K562 (cell line): ENCODE measurements around the gene ST6GALNAC2. TPM values are rescaled to one million over a fixed set of nuclear protein-coding genes. Genes with fewer than 3 reads are reported as not detected.
A peak's percentile ranks its signal among the peaks of the same experiment; 100 is the strongest.

ENCODE experiments used
- ATAC-seq: fragments of 200-7000 bp; cut with Tn5 transposase; 3 replicates; pipeline ENCODE4 v1.9.1; 2020; ENCODE audit warnings: moderate library complexity
- BruUV-seq: library from RNA; stranded (reverse); fragments of 400-500 nt; replicated peaks from 2 replicates; lab custom pipeline; 2021; lab: Mats Ljungman, UMichigan
- CTCF ChIA-PET: fragments of 300-600 bp; formaldehyde crosslinking; extraction: SDS; loops from one replicate; lab custom pipeline; 2021; ENCODE audit warnings: low intra/inter-chr PET ratio; lab: Yijun Ruan, JAX
- POLR2A ChIA-PET: fragments of 300-600, 350-650 bp; sonication (Branson Sonifier 250); formaldehyde crosslinking; extraction: SDS; loops from one replicate; lab custom pipeline; 2021; ENCODE audit warnings: antibody characterized with exemption, inconsistent platforms; lab: Yijun Ruan, JAX
- DNase-seq, 4 experiments: peaks; one replicate each; pipeline versions ENCODE4 v3.0.0 to v3.0.0-alpha.2; 2011 to 2018; ENCODE audit warnings: low spot score in 3 of 4, mixed read lengths in 3 of 4; ENCODE audit errors: extremely low read depth in 1 of 4
- FAIRE-seq: peaks from 2 replicates; lab custom pipeline; 2011; peaks lifted over from hg19 to GRCh38; lab: Jason Lieb, UNC
- H2AFZ ChIP-seq: 2 replicates; pipeline ENCODE4 v1.6.0; 2011; ENCODE audit warnings: low read depth, low read length, control low read depth, inconsistent platforms
- H3K27ac ChIP-seq: fragments of 200-600 bp; 3 replicates; pipeline ENCODE4 v1.8.0; 2011; ENCODE audit warnings: low read depth, mild to moderate bottlenecking, control low read depth, inconsistent platforms, low read length, moderate library complexity, mixed read lengths; ENCODE audit errors: extremely low read depth
- H3K27me3 ChIP-seq, 2 experiments: fragments of 300-600 bp in 1 of 2; 2 replicates in 1 of 2; 3 replicates in 1 of 2; pipeline versions ENCODE4 v1.6.0 to v1.8.0; 2011; ENCODE audit warnings: inconsistent platforms in 2 of 2, low read length in 2 of 2, mild to moderate bottlenecking in 1 of 2, mixed read lengths in 1 of 2, moderate library complexity in 1 of 2; ENCODE audit not compliant: control insufficient read depth in 2 of 2, insufficient read depth in 2 of 2
- H3K36me3 ChIP-seq: fragments of 300-600 bp; 3 replicates; pipeline ENCODE4 v1.8.0; 2011; ENCODE audit warnings: mild to moderate bottlenecking, low read length, inconsistent platforms; ENCODE audit not compliant: control insufficient read depth, insufficient read depth
- H3K4me1 ChIP-seq, 2 experiments: fragments of 200-600 bp in 1 of 2; replicated peaks in 1 of 2; 2 replicates in 1 of 2; 3 replicates in 1 of 2; pipeline versions ENCODE4 v1.5.1 to v1.8.0; 2011; ENCODE audit warnings: inconsistent platforms in 2 of 2, low read length in 2 of 2, mild to moderate bottlenecking in 1 of 2, mixed read lengths in 1 of 2, moderate library complexity in 1 of 2; ENCODE audit not compliant: control insufficient read depth in 2 of 2, insufficient read depth in 2 of 2
- H3K4me2 ChIP-seq: 2 replicates; pipeline ENCODE4 v1.6.1; 2011; ENCODE audit warnings: low read length, control low read depth, inconsistent platforms, mixed read lengths; ENCODE audit not compliant: insufficient read depth
- H3K4me3 ChIP-seq: fragments of 200-600 bp; sonication (generic), shearing (Covaris generic); 2 replicates; pipeline ENCODE4 v1.5.1; 2016; ENCODE audit warnings: control low read depth, inconsistent platforms
- H3K79me2 ChIP-seq: fragments of 200-600 bp; 3 replicates; pipeline ENCODE4 v1.8.0; 2011; ENCODE audit warnings: low read length, inconsistent platforms; ENCODE audit not compliant: control insufficient read depth, insufficient read depth
- H3K9ac ChIP-seq, 2 experiments: 2 replicates each; pipeline versions ENCODE4 v1.6.0 to v1.6.1; 2011; ENCODE audit warnings: low read depth in 2 of 2, low read length in 2 of 2, control low read depth in 1 of 2, inconsistent platforms in 1 of 2, mild to moderate bottlenecking in 1 of 2, mixed read lengths in 1 of 2; ENCODE audit not compliant: insufficient read depth in 1 of 2
- H3K9me1 ChIP-seq: one replicate; pipeline ENCODE4 v1.6.0; 2011; ENCODE audit warnings: inconsistent platforms, mild to moderate bottlenecking, low read length, moderate library complexity; ENCODE audit not compliant: control insufficient read depth, insufficient read depth
- H3K9me3 ChIP-seq: replicated peaks from 2 replicates; pipeline ENCODE4 v1.5.1; 2011; ENCODE audit warnings: low read depth, low read length, inconsistent platforms; ENCODE audit not compliant: control insufficient read depth, insufficient read depth
- H4K20me1 ChIP-seq: replicated peaks from 2 replicates; pipeline ENCODE4 v1.6.1; 2011; ENCODE audit warnings: low read length, inconsistent platforms, mixed read lengths; ENCODE audit not compliant: control insufficient read depth, insufficient read depth
- GATAD2B ChIP-seq: fragments of 450-650 bp; IDR thresholded peaks from 2 replicates; pipeline ENCODE4 v1.6.1; 2017; ENCODE audit warnings: mild to moderate bottlenecking, borderline replicate concordance
- NR1H2 ChIP-seq: sonication (generic); formaldehyde crosslinking; IDR thresholded peaks from 2 replicates; pipeline ENCODE4 v1.4.0; 2020; ENCODE audit warnings: mild to moderate bottlenecking, missing genetic modification reagents
- PHB ChIP-seq: fragments of 250-450 bp; sonication (Bioruptor Pico); IDR thresholded peaks from 2 replicates; pipeline ENCODE4 v1.5.0; 2021
- TEAD1 ChIP-seq, 2 experiments: fragments of 450-650 bp in 1 of 2; sonication (generic) in 1 of 2; formaldehyde crosslinking; IDR thresholded peaks; 2 replicates each; pipeline versions ENCODE4 v1.4.0 to v1.8.0; 2020 to 2022; ENCODE audit warnings: mild to moderate bottlenecking in 2 of 2, missing genetic modification reagents in 1 of 2
- ZBED1 ChIP-seq: IDR thresholded peaks from 2 replicates; pipeline ENCODE4 v1.6.1; 2014
- WGBS: fragments of 100-300 bp; shearing (Covaris generic); methylation state at CpG from one replicate; pipeline ENCODE4 v1.1.6; 2016; ENCODE audit warnings: low coverage, mixed read lengths; ENCODE audit not compliant: insufficient coverage; ENCODE audit errors: missing lambda C conversion rate; 5-methylcytosine and 5-hydroxymethylcytosine counted together
- in situ Hi-C: fragments of 300-500 bp; cut with MboI; formaldehyde crosslinking; loops from 4 replicates; pipeline ENCODE4 v1.15.0; 2018; ENCODE audit warnings: inconsistent platforms, mixed read lengths
- intact Hi-C: fragments of 100-400 bp; cut with micrococcal nuclease; formaldehyde crosslinking; loops from 2 replicates; pipeline ENCODE4 v1.14.2; 2022
- polyA plus RNA-seq, 8 experiments: library from polyadenylated mRNA; depleted of rRNA in 4 of 8; stranded (reverse) in 5 of 8; unstranded in 3 of 8; fragments of >200 nt; fragmentation: Nextera tagmentation in 2 of 8; fragmentation: Illumina TruSeq in 1 of 8; extraction: Ambion mirVana in 2 of 8; extraction: Trizol in 1 of 8; gene quantifications; 2 replicates each; pipeline versions ENCODE4 v1.2.1 to v1.2.3, GENCODE V29; 2011 to 2014; ENCODE audit warnings: inconsistent platforms in 1 of 8, missing spikeins in 1 of 8
- total RNA-seq, 7 experiments: library from RNA; depleted of rRNA in 6 of 7; stranded (reverse); fragments of >200 nt in 6 of 7; fragmentation: Illumina TruSeq in 2 of 7; extraction: Trizol in 2 of 7; gene quantifications; 2 replicates each; pipeline versions ENCODE4 v1.2.1 to v1.2.3, GENCODE V29; 2011 to 2021; ENCODE audit warnings: low replicate concordance in 1 of 7
- TF ChIP-seq, protein P1 (sequence below), 2 experiments: fragments of 200-800 bp in 1 of 2; sonication (Bioruptor generic) in 1 of 2; sonication (generic) in 1 of 2; formaldehyde crosslinking in 1 of 2; IDR thresholded peaks in 1 of 2; conservative IDR thresholded peaks in 1 of 2; 2 replicates each; pipeline versions ENCODE4 v1.5.0 to v1.6.1; 2016 to 2020; ENCODE audit warnings: missing compliant biosample characterization in 1 of 2, missing genetic modification characterization in 1 of 2, missing genetic modification reagents in 1 of 2

Gene ST6GALNAC2
- total and polyA plus RNA-seq, 9 of the 15 experiments (the other 6 are each of a cell fraction or from before 2014, with no cell fraction given) = 0.18 TPM; not detected in 8

DNA sequence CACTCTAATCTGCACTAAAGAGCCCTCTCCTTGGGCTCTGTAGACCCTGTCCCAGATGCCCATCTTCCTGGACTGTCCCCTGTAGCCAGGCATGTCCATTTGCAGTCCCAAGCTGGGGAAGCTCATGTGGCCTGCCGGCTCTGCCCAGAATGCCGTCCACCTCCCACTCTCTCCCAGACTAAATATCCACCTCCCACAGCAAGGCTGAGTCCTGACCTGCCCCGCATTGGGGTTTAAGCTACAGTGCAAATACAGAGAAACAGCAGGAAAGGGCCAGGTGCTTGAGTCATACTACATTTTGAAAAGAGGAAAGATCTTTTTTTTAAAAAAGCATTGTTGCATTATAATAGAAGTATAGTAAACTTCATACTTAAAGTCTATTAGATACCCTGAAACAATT is 3.0 kb downstream of the ST6GALNAC2 start (continued):
- TF ChIP-seq, protein P1, sequence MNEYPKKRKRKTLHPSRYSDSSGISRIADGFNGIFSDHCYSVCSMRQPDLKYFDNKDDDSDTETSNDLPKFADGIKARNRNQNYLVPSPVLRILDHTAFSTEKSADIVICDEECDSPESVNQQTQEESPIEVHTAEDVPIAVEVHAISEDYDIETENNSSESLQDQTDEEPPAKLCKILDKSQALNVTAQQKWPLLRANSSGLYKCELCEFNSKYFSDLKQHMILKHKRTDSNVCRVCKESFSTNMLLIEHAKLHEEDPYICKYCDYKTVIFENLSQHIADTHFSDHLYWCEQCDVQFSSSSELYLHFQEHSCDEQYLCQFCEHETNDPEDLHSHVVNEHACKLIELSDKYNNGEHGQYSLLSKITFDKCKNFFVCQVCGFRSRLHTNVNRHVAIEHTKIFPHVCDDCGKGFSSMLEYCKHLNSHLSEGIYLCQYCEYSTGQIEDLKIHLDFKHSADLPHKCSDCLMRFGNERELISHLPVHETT (CRISPR knock-in tag; conservative IDR thresholded peaks at IDR 0.05 in 1 of 2, IDR thresholded peaks at IDR 0.05 in 1 of 2) = no peak
- TF ChIP-seq ZBED1 (no peak), TEAD1 (CRISPR knock-in tag; IDR thresholded peaks at IDR 0.05) (no peak)
- TF ChIP-seq, all 486 proteins: peak for 0

DNA sequence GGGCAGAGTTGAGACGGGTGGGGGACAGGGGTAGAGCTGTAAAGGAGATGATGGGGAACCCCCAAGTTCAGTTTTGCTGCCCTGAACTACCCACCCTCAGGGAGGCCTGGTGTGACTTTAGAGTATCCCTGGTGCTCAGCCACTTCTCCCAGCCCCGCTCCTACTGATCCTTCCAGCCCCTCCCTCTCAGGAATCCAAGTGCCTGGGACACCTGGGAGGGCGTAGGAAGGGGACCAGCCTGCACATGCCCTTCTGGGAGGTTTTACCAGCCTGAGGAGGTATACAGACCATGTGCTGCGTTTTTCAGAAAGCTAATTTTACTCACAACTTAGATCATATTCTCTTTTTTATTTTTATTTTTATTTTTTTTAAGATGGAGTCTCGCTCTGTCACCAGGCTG is 4.1 kb downstream of the ST6GALNAC2 start:
- CTCF ChIA-PET = no interaction called here
- no peaks in the 10 kb centered on the region for H3K36me3 ChIP-seq
- in situ Hi-C loops (no loop called here), intact Hi-C loops (no loop called here)
- ATAC-seq (no peak), DNase-seq (no peak), FAIRE-seq (no peak)
- WGBS = 54% methylated on average over 5 of the region's 5 CpGs
- H3K27ac ChIP-seq = no peak overlapping the region
- POLR2A ChIA-PET = no interaction called here
- H3K4me3 ChIP-seq = no peak overlapping the region
- H3K79me2 ChIP-seq = no peaks in the 10 kb centered on the region
- H3K9me3 ChIP-seq = no peaks in the 10 kb centered on the region
- peak overlapping the region in 1 of 2 experiments; percentile 74; a peak in 1 of 4 replicates for H3K9ac ChIP-seq
- no peak overlapping the region for H3K4me2 ChIP-seq
- H4K20me1 ChIP-seq = no peaks in the 10 kb centered on the region
- peaks cover 16 to 33% of the 10 kb centered on the region in 2 experiments for H3K4me1 ChIP-seq
- H2AFZ ChIP-seq = no peak overlapping the region
- no TSS peak for BruUV-seq
- no peak for TF ChIP-seq NR1H2 (CRISPR knock-in tag)
- no peak for TF ChIP-seq GATAD2B
- no peak for TF ChIP-seq PHB (CRISPR knock-in tag)
- no peaks in the 10 kb centered on the region for H3K9me1 ChIP-seq
- peaks cover 0 to 6% of the 10 kb centered on the region in 2 experiments; a peak in 2 of 5 replicates for H3K27me3 ChIP-seq
